Left ventricle myocardium superior (tissue), 1 donor: ENCODE measurements around the gene PTPRU. TPM values are rescaled to one million over a fixed set of nuclear protein-coding genes. Genes with fewer than 3 reads are reported as not detected.
"Not testable (repeated sequence)": the region's sequence is repeated elsewhere in the genome, so short reads cannot be mapped to it uniquely, and the experiment has no call there.

Source experiments
- ATAC-seq: fragments of 200-7000 bp; cut with Tn5 transposase; one replicate; pipeline ENCODE4 v1.9.1; 2020; ENCODE audit warnings: mild to moderate bottlenecking, moderate library complexity
- DNase-seq: peaks from one replicate; pipeline ENCODE4 v3.0.0-alpha.2; 2020
- intact Hi-C: fragments of 100-400 bp; cut with micrococcal nuclease; formaldehyde crosslinking; loops from one replicate; pipeline ENCODE4 v1.11.0; 2022
- total RNA-seq: library from RNA; stranded (reverse); fragmentation: NEBNext Ultra II Directional; extraction: Animal tissue kit (Norgen Biotek cat#: 25700); gene quantifications from one replicate; pipeline ENCODE4 v1.2.1, GENCODE V29; 2021
- donor health status: DM: no; HTN: yes; CAD: no; lungs with severe emphysema.

Gene PTPRU
- total RNA-seq, 1 donor from 2014 or later: 19.2 TPM

- intact Hi-C loops: no loop called here
- ATAC-seq: no peak
- DNase-seq: no peak
Observed at GRCh38 chr1:29306471-29307140, 70.3 kb downstream of the PTPRU start.

GRCh38 chr1:29309075-29309474 lies 72.8 kb downstream of the PTPRU start:
- ATAC-seq (no peak), DNase-seq (no peak)
- intact Hi-C loops: no loop called here

- intact Hi-C loops: no loop called here
- ATAC-seq: no peak
- no peak for DNase-seq
Observed at GRCh38 chr1:29309621-29310020, 73.3 kb downstream of the PTPRU start.

- DNase-seq (no peak), ATAC-seq (no peak)
- intact Hi-C loops: no loop called here
Observed at GRCh38 chr1:29310616-29311180, 74.4 kb downstream of the PTPRU start.

GRCh38 chr1:29311352-29312030 lies 75.2 kb downstream of the PTPRU start:
- DNase-seq (no peak), ATAC-seq (no peak)
- intact Hi-C loops: no loop called here

GRCh38 chr1:29312469-29313461 lies 76.4 kb downstream of the PTPRU start:
- ATAC-seq: no peak
- no peak for DNase-seq
- intact Hi-C loops: no loop called here

- DNase-seq, ATAC-seq, intact Hi-C loops: not testable (repeated sequence)
Observed at GRCh38 chr1:29314685-29315084, 78.4 kb downstream of the PTPRU start.

- intact Hi-C loops: no loop called here
- DNase-seq (no peak), ATAC-seq (no peak)
Observed at GRCh38 chr1:29315262-29315661, 78.9 kb downstream of the PTPRU start.

GRCh38 chr1:29315876-29316275 lies 79.6 kb downstream of the PTPRU start:
- intact Hi-C loops: no loop called here
- DNase-seq (no peak), ATAC-seq (no peak)

- ATAC-seq: no peak
Observed at GRCh38 chr1:29317063-29317915, 81.0 kb downstream of the PTPRU start.

GRCh38 chr1:29317916-29318530 lies 81.7 kb downstream of the PTPRU start:
- no peak for DNase-seq
- intact Hi-C loops: no loop called here
- ATAC-seq: no peak

More at GRCh38 chr1:29317063-29317915, 81.0 kb downstream of the PTPRU start:
- intact Hi-C loops: no loop called here
- no peak for DNase-seq

- intact Hi-C loops: no loop called here
- no peak for DNase-seq
- ATAC-seq: no peak
Observed at GRCh38 chr1:29318724-29319123, 82.4 kb downstream of the PTPRU start.

- ATAC-seq (no peak), DNase-seq (no peak)
- intact Hi-C loops: no loop called here
Observed at GRCh38 chr1:29319300-29320110, 83.2 kb downstream of the PTPRU start.

- ATAC-seq: no peak
- intact Hi-C loops: no loop called here
Observed at GRCh38 chr1:29320156-29320940, 84.0 kb downstream of the PTPRU start.

GRCh38 chr1:29321176-29321575 lies 84.9 kb downstream of the PTPRU start:
- intact Hi-C loops: no loop called here
- no peak for ATAC-seq
- DNase-seq: no peak

More at GRCh38 chr1:29320156-29320940, 84.0 kb downstream of the PTPRU start:
- DNase-seq: no peak

- ATAC-seq (no peak), DNase-seq (no peak)
- intact Hi-C loops: no loop called here
Observed at GRCh38 chr1:29322147-29322694, 85.9 kb downstream of the PTPRU start.
